NCI-H1436 treated with DMSO at 0.1 percent for 48 hours (cell line): ENCODE measurements around the gene CBX4.

Experiments used
- DNase-seq: peaks from one replicate; lab custom pipeline; 2025; lab: John Stamatoyannopoulos, UW

The CBX4 gene

GRCh38 chr17:79811868-79812352, 27.3 kb downstream of the CBX4 start:
- DNase-seq = no peak

GRCh38 chr17:79811011-79811867, 28.0 kb downstream of the CBX4 start:
- peak; percentile 51 for DNase-seq

GRCh38 chr17:79810130-79811010, 28.9 kb downstream of the CBX4 start:
- peak; percentile 91 for DNase-seq

- DNase-seq = no peak
Measured at GRCh38 chr17:79809530-79810129, 29.6 kb downstream of the CBX4 start.

- DNase-seq = peak; percentile 74
Measured at GRCh38 chr17:79808763-79809529, 30.3 kb downstream of the CBX4 start.

GRCh38 chr17:79806863-79807720, 32.1 kb downstream of the CBX4 start:
- DNase-seq = no peak

- DNase-seq = no peak
Measured at GRCh38 chr17:79806446-79806760, 32.8 kb downstream of the CBX4 start.

GRCh38 chr17:79804856-79805696, 34.2 kb downstream of the CBX4 start:
- DNase-seq = no peak

GRCh38 chr17:79803997-79804855, 35.0 kb downstream of the CBX4 start:
- no peak for DNase-seq

GRCh38 chr17:79803421-79803996, 35.7 kb downstream of the CBX4 start:
- DNase-seq = no peak

- DNase-seq = no peak
Measured at GRCh38 chr17:79802736-79803420, 36.4 kb downstream of the CBX4 start.

GRCh38 chr17:79802039-79802735, 37.1 kb downstream of the CBX4 start:
- no peak for DNase-seq

GRCh38 chr17:79801156-79802038, 37.8 kb downstream of the CBX4 start:
- DNase-seq = no peak

- DNase-seq = no peak
Measured at GRCh38 chr17:79800325-79801155, 38.7 kb downstream of the CBX4 start.
